Ishikawa (cell line): ENCODE data around the gene B4GALT2.

Experiments used
- CEBPB ChIP-seq: IDR thresholded peaks from 2 replicates; pipeline ENCODE4 v1.6.1; 2012
- CREB1 ChIP-seq: IDR thresholded peaks from 2 replicates; pipeline ENCODE4 v1.6.1; 2012; ENCODE audit warnings: low read depth
- EGR1 ChIP-seq: IDR thresholded peaks from 2 replicates; pipeline ENCODE4 v1.6.1; 2012
- EP300 ChIP-seq: IDR thresholded peaks from 2 replicates; pipeline ENCODE4 v1.6.1; 2012; ENCODE audit warnings: borderline replicate concordance
- FOXM1 ChIP-seq: IDR thresholded peaks from 2 replicates; pipeline ENCODE4 v1.6.1; 2012; ENCODE audit warnings: low read depth, borderline replicate concordance
- MAX ChIP-seq: IDR thresholded peaks from 2 replicates; pipeline ENCODE4 v1.6.1; 2012
- NFIC ChIP-seq: IDR thresholded peaks from 2 replicates; pipeline ENCODE4 v1.6.1; 2012
- RAD21 ChIP-seq: IDR thresholded peaks from 2 replicates; pipeline ENCODE4 v1.6.1; 2012; ENCODE audit warnings: low read depth
- REST ChIP-seq: IDR thresholded peaks from 2 replicates; pipeline ENCODE4 v1.6.1; 2012; ENCODE audit warnings: low read depth, mild to moderate bottlenecking
- TAF1 ChIP-seq: IDR thresholded peaks from 2 replicates; pipeline ENCODE4 v1.6.1; 2012; ENCODE audit warnings: low read depth, mild to moderate bottlenecking
- TCF12 ChIP-seq: IDR thresholded peaks from 2 replicates; pipeline ENCODE4 v1.6.1; 2012; ENCODE audit warnings: low read depth
- TEAD4 ChIP-seq: IDR thresholded peaks from 2 replicates; pipeline ENCODE4 v1.6.1; 2012
- USF1 ChIP-seq: IDR thresholded peaks from 2 replicates; pipeline ENCODE4 v1.6.1; 2012
- YY1 ChIP-seq: IDR thresholded peaks from 2 replicates; pipeline ENCODE4 v1.6.1; 2012; ENCODE audit warnings: low read depth
- ZBTB7A ChIP-seq: IDR thresholded peaks from 2 replicates; pipeline ENCODE4 v1.6.1; 2012; ENCODE audit warnings: low read depth

The B4GALT2 gene

GRCh38 chr1:43938892-43939587, 40.0 kb upstream of the B4GALT2 start:
- no peak for TF ChIP-seq ZBTB7A
- TF ChIP-seq TCF12 = no peak
- TF ChIP-seq EGR1 = no peak
- no peak for TF ChIP-seq FOXM1
- no peak for TF ChIP-seq CREB1
- TF ChIP-seq MAX = no peak
- TF ChIP-seq RAD21 = no peak
- no peak for TF ChIP-seq TAF1
- no peak for TF ChIP-seq NFIC
- no peak for TF ChIP-seq REST
- no peak for TF ChIP-seq USF1
- no peak for TF ChIP-seq YY1
- TF ChIP-seq TEAD4 = no peak
- no peak for TF ChIP-seq CEBPB

GRCh38 chr1:43942411-43942810, 36.6 kb upstream of the B4GALT2 start:
- TF ChIP-seq CEBPB = no peak
- no peak for TF ChIP-seq EP300
- TF ChIP-seq RAD21 = no peak
- TF ChIP-seq NFIC = no peak
- no peak for TF ChIP-seq MAX
- no peak for TF ChIP-seq TEAD4
- no peak for TF ChIP-seq ZBTB7A
- TF ChIP-seq FOXM1 = no peak
- TF ChIP-seq USF1 = no peak
- TF ChIP-seq EGR1 = no peak
- TF ChIP-seq CREB1 = no peak

- TF ChIP-seq CEBPB = no peak
- TF ChIP-seq REST = no peak
- TF ChIP-seq RAD21 = no peak
- no peak for TF ChIP-seq USF1
- TF ChIP-seq TEAD4 = no peak
- TF ChIP-seq NFIC = no peak
- TF ChIP-seq ZBTB7A = no peak
- no peak for TF ChIP-seq YY1
- no peak for TF ChIP-seq FOXM1
- no peak for TF ChIP-seq CREB1
- no peak for TF ChIP-seq EP300
- TF ChIP-seq TCF12 = no peak
- TF ChIP-seq MAX = no peak
- TF ChIP-seq TAF1 = no peak
- TF ChIP-seq EGR1 = no peak
Observed at GRCh38 chr1:43944860-43945259, 34.1 kb upstream of the B4GALT2 start.

- TF ChIP-seq EGR1 (no peak), YY1 (no peak), TCF12 (no peak), TEAD4 (no peak), FOXM1 (no peak), NFIC (no peak), EP300 (no peak), MAX (no peak), CREB1 (no peak), CEBPB (no peak), USF1 (no peak), REST (no peak)
Observed at GRCh38 chr1:43945674-43946235, 33.3 kb upstream of the B4GALT2 start.
